Measurements from ENCODE around the gene HENMT1.

- no peak for TF ChIP-seq KDM5A (IDR thresholded peaks at IDR 0.05)
- no peak for TF ChIP-seq RAD21 (conservative IDR thresholded peaks at IDR 0.05 in 1 of 2, IDR thresholded peaks at IDR 0.05 in 1 of 2)
- TF ChIP-seq CTCF (IDR thresholded peaks at IDR 0.05): no peak
- TF ChIP-seq USF2 (IDR thresholded peaks at IDR 0.05): no peak
Observed at GRCh38 chr1:108671143-108671542, 10.2 kb upstream of the HENMT1 start.
